Endothelial cell of umbilical vein (primary cell): ENCODE data around the gene PDE6D. TPM values are rescaled to one million over a fixed set of nuclear protein-coding genes. Genes with fewer than 3 reads are reported as not detected.

Source experiments
- BruUV-seq: library from RNA; stranded (reverse); fragments of 400-500 nt; replicated peaks from 2 replicates; lab custom pipeline; 2021; lab: Mats Ljungman, UMichigan
- CTCF ChIA-PET: fragments of 300-600, 350-600 bp; sonication (Branson Sonifier 250); formaldehyde crosslinking; loops from one replicate; lab custom pipeline; 2021; ENCODE audit warnings: antibody characterized with exemption, inconsistent platforms; lab: Charles Lee
- POLR2A ChIA-PET: fragments of 300-600, 350-600 bp; sonication (Branson Sonifier 250); formaldehyde crosslinking; loops from one replicate; lab custom pipeline; 2021; ENCODE audit warnings: antibody characterized with exemption, inconsistent platforms; lab: Charles Lee
- DNase-seq: peaks from one replicate; pipeline ENCODE4 v3.0.0-alpha.2; 2011; ENCODE audit warnings: low read depth, low spot score
- FAIRE-seq: peaks from 2 replicates; lab custom pipeline; 2011; peaks lifted over from hg19 to GRCh38; lab: Jason Lieb, UNC
- H2AFZ ChIP-seq: 2 replicates; pipeline ENCODE4 v1.6.0; 2012; ENCODE audit warnings: low read depth, low read length, control low read depth, inconsistent platforms
- H3K27ac ChIP-seq: 2 replicates; pipeline ENCODE4 v1.5.1; 2011; ENCODE audit warnings: low read depth, mild to moderate bottlenecking, control low read depth, low read length, moderate library complexity; ENCODE audit not compliant: insufficient read depth
- H3K27me3 ChIP-seq, 2 experiments: 2 replicates each; pipeline versions ENCODE4 v1.6.0 to v1.6.1; 2011; ENCODE audit warnings: low read length in 2 of 2, mixed read lengths in 1 of 2; ENCODE audit not compliant: control insufficient read depth in 2 of 2, insufficient read depth in 2 of 2
- H3K36me3 ChIP-seq, 2 experiments: 2 replicates in 1 of 2; 3 replicates in 1 of 2; pipeline ENCODE4 v1.5.1; 2011; ENCODE audit warnings: low read length in 2 of 2, mild to moderate bottlenecking in 1 of 2, moderate library complexity in 1 of 2; ENCODE audit not compliant: control insufficient read depth in 2 of 2, insufficient read depth in 2 of 2; ENCODE audit errors: extremely low read depth in 1 of 2
- H3K4me1 ChIP-seq: 3 replicates; pipeline ENCODE4 v1.5.1; 2011; ENCODE audit warnings: mild to moderate bottlenecking, low read length; ENCODE audit not compliant: control insufficient read depth, insufficient read depth; ENCODE audit errors: extremely low read depth
- H3K4me2 ChIP-seq: 2 replicates; pipeline ENCODE4 v1.6.1; 2011; ENCODE audit warnings: low read length, control low read depth, mixed read lengths; ENCODE audit not compliant: insufficient read depth
- H3K4me3 ChIP-seq, 3 experiments: fragments of 200-600 bp in 1 of 3; sonication (generic), shearing (Covaris generic) in 1 of 3; replicated peaks in 1 of 3; 2 replicates each; pipeline ENCODE4 v1.5.1; 2011 to 2016; ENCODE audit warnings: control low read depth in 3 of 3, low read length in 3 of 3, mild to moderate bottlenecking in 2 of 3, inconsistent platforms in 1 of 3, low read depth in 1 of 3, moderate library complexity in 1 of 3; ENCODE audit not compliant: insufficient read depth in 1 of 3
- H3K79me2 ChIP-seq: 2 replicates; pipeline ENCODE4 v1.6.0; 2012; ENCODE audit warnings: low read length, inconsistent platforms; ENCODE audit not compliant: control insufficient read depth, insufficient read depth
- H3K9ac ChIP-seq: replicated peaks from 2 replicates; pipeline ENCODE3; 2011; ENCODE audit warnings: low read length, control low read depth; ENCODE audit not compliant: insufficient read depth; ENCODE audit errors: extremely low read depth
- H3K9me1 ChIP-seq: replicated peaks from 3 replicates; pipeline ENCODE4 v1.6.0; 2011; ENCODE audit warnings: mild to moderate bottlenecking, low read length; ENCODE audit not compliant: control insufficient read depth, insufficient read depth; ENCODE audit errors: extremely low read depth
- H3K9me3 ChIP-seq: replicated peaks from 2 replicates; pipeline ENCODE4 v1.5.1; 2012; ENCODE audit warnings: low read length, inconsistent platforms; ENCODE audit not compliant: control insufficient read depth, insufficient read depth
- H4K20me1 ChIP-seq: replicated peaks from 2 replicates; pipeline ENCODE3; 2011; ENCODE audit warnings: mild to moderate bottlenecking, low read length; ENCODE audit not compliant: control insufficient read depth, insufficient read depth; ENCODE audit errors: extremely low read depth
- CTCF ChIP-seq, 2 donors: IDR thresholded peaks; 1 replicate in 1 of 2; 2 replicates in 1 of 2; pipeline ENCODE4 v1.5.1; 2011; ENCODE audit warnings: low read length in 2 of 2, mild to moderate bottlenecking in 2 of 2, moderate library complexity in 2 of 2, control low read depth in 1 of 2, inconsistent platforms in 1 of 2, low read depth in 1 of 2; ENCODE audit not compliant: insufficient read depth in 1 of 2; ENCODE audit errors: extremely low read depth in 1 of 2
- MYC ChIP-seq: IDR thresholded peaks from one replicate; pipeline ENCODE4 v1.6.1; 2011; ENCODE audit warnings: mild to moderate bottlenecking, low read depth, low read length
- POLR2A ChIP-seq: IDR thresholded peaks from 2 replicates; pipeline ENCODE4 v1.6.1; 2012; ENCODE audit warnings: low read depth, mild to moderate bottlenecking, control low read depth, low read length
- POLR2AphosphoS5 ChIP-seq: IDR thresholded peaks from 2 replicates; pipeline ENCODE4 v1.6.1; 2012; ENCODE audit warnings: low read depth, mild to moderate bottlenecking, control low read depth, low read length, moderate library complexity; ENCODE audit not compliant: insufficient read depth
- dilution Hi-C: fragments of 300-500 bp; cut with MboI; formaldehyde crosslinking; loops from one replicate; pipeline ENCODE4 v1.15.0; 2019; ENCODE audit warnings: low sequenced_read_pairs; ENCODE audit not compliant: extremely low pct_ligation_motif_present
- intact Hi-C: fragments of 100-400 bp; cut with micrococcal nuclease; formaldehyde crosslinking; loops from one replicate; pipeline ENCODE4 v1.10.0; 2022
- polyA plus RNA-seq, 4 experiments: library from polyadenylated mRNA; depleted of rRNA in 3 of 4; stranded (reverse) in 3 of 4; unstranded in 1 of 4; fragments of >200 nt; gene quantifications; 2 replicates each; pipeline versions ENCODE4 v1.2.1 to v1.2.3, GENCODE V29; 2011 to 2012; ENCODE audit warnings: missing spikeins in 1 of 4
- total RNA-seq: library from RNA; stranded (reverse); gene quantifications from 2 replicates; pipeline ENCODE4 v1.2.3, GENCODE V29; 2021

PDE6D gene
- total and polyA plus RNA-seq, 2 donors (not counting 3 experiments of a cell fraction or from before 2014, with no cell fraction given) = 23.8 to 36.8 TPM

GRCh38 chr2:231708773-231709635 is 72.1 kb downstream of the PDE6D start:
- BruUV-seq = TSS peak; percentile 79
- H3K9me1 ChIP-seq = no peaks in the 10 kb centered on the region
- DNase-seq (peak; percentile 46), FAIRE-seq (no peak)
- H3K27ac ChIP-seq = peak overlapping the region; percentile 83
- TF ChIP-seq POLR2A (peak; percentile 15), MYC (no peak), POLR2AphosphoS5 (peak; percentile 53), CTCF (IDR thresholded peaks at IDR 0.05; ENCODE audit: extremely low read depth in 1 of 2, insufficient read depth in 1 of 2, low read depth in 1 of 2, low read length in 2 of 2) (peak in 1 of 2 donors; percentile 9)
- peaks cover 18% of the 10 kb centered on the region for H3K4me1 ChIP-seq
- H4K20me1 ChIP-seq = no peaks in the 10 kb centered on the region
- ChIA-PET CTCF (interaction anchor here (0.6 to 13.8 kb wide), 4 partner anchors 23 to 59 kb away, joined by 4 to 583 read pairs (median 8); no protein-coding TSS in a partner anchor), POLR2A (interaction anchor here (0.8 to 1.7 kb wide), 8 partner anchors 22 to 101 kb away, joined by 3 to 15 read pairs (median 5); no protein-coding TSS in a partner anchor)
- peak overlapping the region; percentile 62 for H3K4me2 ChIP-seq
- H3K4me3 ChIP-seq = peak overlapping the region; percentile 82 to 98 (median 86)
- no peaks in the 10 kb centered on the region for H3K9me3 ChIP-seq
- peaks cover 11 to 14% of the 10 kb centered on the region in 2 experiments for H3K36me3 ChIP-seq
- H3K9ac ChIP-seq = peak overlapping the region; percentile 96
- dilution Hi-C loops (no loop called here), intact Hi-C loops (loop anchor here (1.0 to 5.0 kb wide), 5 partner anchors 43 to 197 kb away; partner anchors contain the start of gene PDE6D)
- no peaks in the 10 kb centered on the region for H3K27me3 ChIP-seq
- peaks cover 41% of the 10 kb centered on the region for H3K79me2 ChIP-seq
- H2AFZ ChIP-seq = no peak overlapping the region
